ENCODE measurements around the gene CAV1. TPM values are rescaled to one million over a fixed set of nuclear protein-coding genes. Genes with fewer than 3 reads are reported as not detected.

CAV1 gene
- total RNA-seq, 1 donor from 2014 or later = 1,027 TPM

DNA sequence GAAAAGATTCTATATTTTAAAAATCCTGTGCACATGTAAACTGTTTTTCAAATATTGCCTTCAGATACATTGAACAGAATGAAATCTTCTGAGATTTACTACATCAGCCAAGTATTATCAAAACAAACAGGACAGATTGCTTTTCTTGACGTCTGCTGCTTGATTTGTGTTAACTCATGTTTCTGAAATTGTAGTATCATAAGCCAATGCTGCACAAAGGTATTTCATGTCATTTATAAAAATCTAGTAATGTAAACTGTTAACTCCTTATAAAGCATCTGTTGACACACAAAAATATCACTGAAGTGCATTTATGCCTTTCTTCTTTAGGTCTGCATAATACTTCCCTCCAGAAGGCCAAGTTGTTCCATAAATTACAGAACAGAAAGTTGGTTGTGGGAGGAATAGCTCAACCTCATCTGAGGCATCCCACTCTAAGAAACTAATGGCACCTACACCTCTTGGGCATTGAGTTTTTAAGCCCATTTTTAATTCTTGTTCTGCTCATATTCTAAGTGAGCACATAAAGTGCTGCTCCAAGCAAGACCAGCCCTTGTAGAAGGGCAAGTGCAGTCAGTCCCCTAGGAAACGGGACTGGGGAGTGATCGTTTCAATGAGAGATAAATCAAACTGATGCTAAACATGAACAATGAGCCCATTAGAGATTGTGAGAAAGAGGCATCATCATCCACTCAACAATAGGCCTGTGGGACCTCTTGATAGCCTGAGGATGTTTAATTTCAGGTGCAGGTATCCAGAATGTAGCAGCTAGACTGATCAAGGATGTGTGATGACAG lies 28.5 kb downstream of the CAV1 start:
- DNase-seq (ENCODE audit: extremely low read depth, low read depth, low spot score) = no peak

DNA sequence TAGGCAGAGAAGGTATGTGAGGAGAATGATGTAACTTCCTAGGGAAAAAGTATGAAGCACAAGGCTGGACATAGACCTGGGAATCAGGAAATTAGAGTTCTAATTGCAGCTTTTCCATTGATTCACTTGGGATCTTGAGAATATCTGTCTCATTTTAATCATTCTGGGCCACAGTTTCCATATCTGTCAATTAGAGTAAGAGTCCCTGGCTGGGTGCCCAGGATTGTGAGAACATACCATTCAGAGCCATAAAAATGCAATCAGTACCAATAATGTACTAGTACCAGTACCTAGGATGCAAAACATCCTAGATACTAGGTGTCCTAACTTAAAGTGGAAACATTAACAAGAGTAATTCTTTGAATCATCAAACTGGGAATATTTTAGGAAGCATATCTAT lies 29.6 kb downstream of the CAV1 start:
- DNase-seq (ENCODE audit: extremely low read depth, low read depth, low spot score) = no peak

- DNase-seq (ENCODE audit: extremely low read depth, low read depth, low spot score) = no peak
Observed at GRCh38 chr7:116554911-116555310, 30.1 kb downstream of the CAV1 start.

- DNase-seq (ENCODE audit: extremely low read depth, low read depth, low spot score) = no peak
Observed at GRCh38 chr7:116557066-116557585, 32.3 kb downstream of the CAV1 start.

DNA sequence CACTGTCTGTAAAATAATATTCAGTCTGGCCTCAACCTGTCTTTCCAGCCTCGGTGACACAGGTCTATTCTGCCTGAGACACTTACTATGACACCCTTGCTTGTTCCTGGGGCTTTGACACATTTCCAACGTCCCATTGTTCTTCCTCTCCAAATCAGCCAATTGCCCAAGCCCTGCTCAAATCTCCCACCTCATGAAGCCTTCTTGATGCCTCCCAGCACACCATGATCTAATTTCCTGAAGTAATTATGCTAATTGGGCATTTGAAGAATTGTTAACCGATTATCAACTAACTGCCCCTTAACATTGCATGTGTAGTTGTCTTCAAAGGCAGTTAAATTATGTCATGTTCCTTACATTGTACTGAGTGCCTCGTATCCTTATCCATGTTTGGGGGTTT lies 33.1 kb downstream of the CAV1 start:
- DNase-seq (ENCODE audit: extremely low read depth, low read depth, low spot score) = no peak

- no peak for DNase-seq (ENCODE audit: extremely low read depth, low read depth, low spot score)
Observed at GRCh38 chr7:116560021-116560970, 35.5 kb downstream of the CAV1 start.

GRCh38 chr7:116561697-116562483 lies 37.1 kb downstream of the CAV1 start:
- DNase-seq (ENCODE audit: extremely low read depth, low read depth, low spot score) = no peak

- no peak for DNase-seq (ENCODE audit: extremely low read depth, low read depth, low spot score)
Observed at GRCh38 chr7:116562529-116563121, 37.8 kb downstream of the CAV1 start.

- no peak for DNase-seq (ENCODE audit: extremely low read depth, low read depth, low spot score)
Observed at GRCh38 chr7:116565981-116566380, 41.1 kb downstream of the CAV1 start.

DNA sequence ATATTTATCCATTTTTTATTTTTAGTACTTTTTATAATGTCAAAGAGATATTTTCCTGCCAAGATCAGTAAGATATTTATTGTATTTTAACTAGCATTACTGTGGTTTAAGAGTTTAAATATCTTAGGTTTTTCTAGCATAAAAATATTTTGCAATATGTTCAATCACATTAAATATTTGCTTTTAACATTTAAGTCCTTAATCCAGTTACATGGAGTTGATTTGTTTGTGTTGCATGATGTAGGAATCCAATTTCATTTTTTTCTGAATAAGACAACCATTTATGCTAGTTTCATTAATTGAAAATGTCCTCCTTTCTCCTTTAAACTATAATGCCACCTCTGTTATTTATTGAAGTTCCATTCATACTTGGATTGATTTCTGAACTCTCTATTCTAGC lies 41.8 kb downstream of the CAV1 start:
- no peak for DNase-seq (ENCODE audit: extremely low read depth, low read depth, low spot score)

DNA sequence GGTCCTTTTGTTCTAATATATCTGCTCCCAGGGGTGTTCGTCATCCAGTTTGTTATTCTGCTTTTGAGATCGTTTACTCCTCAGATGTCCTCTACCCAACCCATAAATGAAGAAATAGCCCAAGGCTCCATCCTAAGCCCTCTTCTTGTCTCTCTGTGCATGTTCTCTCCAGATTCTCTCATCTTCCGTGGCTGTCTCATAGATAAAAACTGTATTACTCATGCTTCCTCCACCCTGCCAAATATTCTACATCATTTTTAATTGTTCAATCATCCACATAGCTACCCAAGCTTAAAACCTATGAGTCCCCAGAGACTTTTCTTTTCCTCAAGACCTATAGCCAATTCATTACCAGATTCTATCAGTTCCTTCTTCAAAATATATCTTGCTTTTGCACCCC lies 44.9 kb downstream of the CAV1 start:
- no peak for DNase-seq (ENCODE audit: extremely low read depth, low read depth, low spot score)

DNA sequence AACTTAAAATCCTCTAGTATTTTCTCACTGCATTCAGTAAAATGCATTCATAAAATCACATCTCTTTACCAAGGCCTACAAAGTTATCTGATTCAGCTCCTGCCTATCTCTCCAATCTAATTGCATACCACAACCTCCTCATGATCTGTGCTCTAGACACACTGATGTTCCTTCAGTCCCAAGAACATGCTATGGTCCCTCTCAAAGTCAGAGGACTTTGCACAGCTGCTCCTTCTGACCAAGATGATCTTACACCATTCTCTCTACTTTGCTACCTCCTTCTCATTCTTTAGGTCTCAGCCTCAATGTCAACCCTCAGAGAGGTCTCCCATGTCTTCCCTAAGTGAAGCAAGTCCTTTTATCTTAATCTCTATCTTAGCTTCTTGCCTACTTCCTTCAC lies 45.5 kb downstream of the CAV1 start:
- DNase-seq (ENCODE audit: extremely low read depth, low read depth, low spot score) = no peak

DNA sequence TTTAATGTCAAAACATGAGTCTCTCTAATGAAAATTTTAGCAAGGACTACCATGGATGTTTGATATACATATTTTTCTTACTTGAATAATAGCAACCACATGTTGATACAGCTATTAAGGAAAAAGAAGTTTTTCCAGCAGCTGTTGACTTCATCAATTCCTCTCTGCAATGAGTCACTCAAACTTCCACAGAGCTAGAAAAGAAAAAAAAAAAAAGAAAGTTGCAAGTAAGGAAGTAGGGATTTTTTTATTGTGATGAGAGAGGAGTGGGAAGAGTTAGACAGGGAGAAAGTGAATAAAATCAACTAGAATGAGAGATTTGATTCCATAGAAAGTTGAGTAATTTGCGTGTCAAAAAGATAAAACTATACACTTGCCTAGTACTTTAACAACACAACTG lies 46.2 kb downstream of the CAV1 start:
- no peak for DNase-seq (ENCODE audit: extremely low read depth, low read depth, low spot score)

- no peak for DNase-seq (ENCODE audit: extremely low read depth, low read depth, low spot score)
Observed at GRCh38 chr7:116571552-116571951, 46.7 kb downstream of the CAV1 start.

DNA sequence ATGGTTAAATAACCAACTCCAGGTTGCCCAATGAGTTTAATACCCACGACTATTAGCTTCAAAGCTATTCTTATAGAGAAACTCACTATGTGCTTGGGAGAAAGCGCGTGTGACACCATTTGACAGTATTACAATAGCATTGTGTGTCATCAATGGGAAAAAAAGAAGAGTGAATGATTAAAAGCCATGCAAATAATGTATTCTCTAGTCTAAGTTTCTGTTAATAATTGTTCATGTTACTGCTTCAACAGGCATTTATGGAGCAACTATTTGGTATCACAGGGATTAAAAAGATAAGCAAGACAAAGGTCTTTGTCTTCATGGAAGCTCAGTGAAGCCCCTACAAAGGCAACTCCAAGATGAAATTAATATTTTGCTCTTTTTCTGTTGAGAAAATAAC lies 47.2 kb downstream of the CAV1 start:
- DNase-seq (ENCODE audit: extremely low read depth, low read depth, low spot score) = no peak

- DNase-seq (ENCODE audit: extremely low read depth, low read depth, low spot score) = no peak
Observed at GRCh38 chr7:116573541-116573940, 48.7 kb downstream of the CAV1 start.

- DNase-seq (ENCODE audit: extremely low read depth, low read depth, low spot score) = no peak
Observed at GRCh38 chr7:116574025-116574822, 49.4 kb downstream of the CAV1 start.

DNA sequence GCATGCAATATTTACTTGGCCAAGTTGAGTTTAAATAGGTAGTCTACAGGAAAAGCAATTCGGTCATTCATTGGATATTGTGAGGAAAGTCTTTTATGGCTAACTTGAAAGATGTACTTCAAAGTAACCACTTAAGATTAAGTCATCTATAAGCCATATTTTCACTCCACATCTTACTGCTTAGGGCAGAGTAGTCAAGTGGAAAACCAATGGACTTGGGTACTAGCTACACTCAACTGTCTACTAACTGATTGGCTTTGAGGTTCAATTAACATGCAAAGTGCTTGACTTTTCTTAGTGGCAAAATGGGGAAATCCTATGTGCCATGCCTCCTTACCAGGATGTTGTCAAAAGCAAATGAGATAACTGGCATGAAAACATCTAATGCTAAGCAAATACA lies 51.0 kb downstream of the CAV1 start:
- no peak for DNase-seq (ENCODE audit: extremely low read depth, low read depth, low spot score)

Measured in glomerular endothelial cell (primary cell).